ENCODE measurements around the gene PPP1R1B. TPM values are rescaled to one million over a fixed set of nuclear protein-coding genes. Genes with fewer than 3 reads are reported as not detected.

Gene PPP1R1B
- total RNA-seq, 3 donors from 2014 or later: 0.18 TPM; not detected in 2

GRCh38 chr17:39628655-39629493, 2.1 kb downstream of the PPP1R1B start:
- DNase-seq: no peak
- H3K27me3 Mint-ChIP-seq (ENCODE audit: low read depth): peaks cover 34% of the 10 kb centered on the region
- H3K4me3 Mint-ChIP-seq: no peak overlapping the region
- H3K36me3 Mint-ChIP-seq (ENCODE audit: insufficient read depth): no peaks in the 10 kb centered on the region
- no peaks in the 10 kb centered on the region for H3K9me3 Mint-ChIP-seq
- ATAC-seq: no peak
- peaks cover 9% of the 10 kb centered on the region for H3K4me1 Mint-ChIP-seq (ENCODE audit: low read depth)

DNA sequence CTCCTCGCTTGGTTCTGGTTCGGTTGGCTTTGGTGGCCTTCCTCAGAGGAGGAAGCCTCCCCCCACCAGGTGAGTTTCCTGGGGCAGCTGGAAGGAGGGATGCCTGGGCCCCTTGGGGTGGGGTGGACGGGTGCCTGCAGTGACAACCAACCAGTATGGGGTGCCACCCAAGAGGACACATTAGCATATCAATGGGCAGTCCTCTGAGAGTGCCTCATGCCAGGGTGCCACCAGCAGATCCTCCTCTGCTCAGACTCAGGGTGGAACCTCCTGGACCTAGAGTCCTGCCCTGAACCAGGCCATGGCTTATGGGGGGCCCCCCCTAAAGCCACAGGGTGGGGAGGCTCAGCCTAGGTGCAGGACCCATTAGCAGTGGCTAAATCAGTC, 2.7 kb downstream of the PPP1R1B start:
- Mint-ChIP-seq H3K4me3 (no peak overlapping the region), H3K9me3 (no peaks in the 10 kb centered on the region), H3K27me3 (ENCODE audit: low read depth) (peaks cover 34% of the 10 kb centered on the region), H3K4me1 (ENCODE audit: low read depth) (peaks cover 13% of the 10 kb centered on the region), H3K36me3 (ENCODE audit: insufficient read depth) (no peaks in the 10 kb centered on the region)
- no peak for DNase-seq
- ATAC-seq: no peak

DNA sequence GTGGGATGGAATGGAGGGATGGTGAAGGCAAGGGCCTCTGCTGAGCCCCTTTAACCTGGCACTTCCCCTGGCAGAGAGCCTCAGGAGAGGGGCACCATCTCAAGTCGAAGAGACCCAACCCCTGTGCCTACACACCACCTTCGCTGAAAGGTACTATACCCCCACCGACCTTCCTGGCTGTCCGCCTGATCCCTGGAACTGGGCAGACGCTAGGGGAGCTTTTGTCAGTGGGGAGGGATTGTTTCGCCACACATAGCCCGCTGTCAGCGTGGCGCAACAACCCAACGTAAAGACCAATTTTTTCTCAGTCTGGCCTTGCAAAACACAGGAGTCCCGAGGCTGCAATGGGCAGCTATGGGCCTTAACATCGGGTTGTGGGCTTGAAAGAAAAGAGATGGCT, 3.1 kb downstream of the PPP1R1B start:
- H3K4me1 Mint-ChIP-seq (ENCODE audit: low read depth): peaks cover 13% of the 10 kb centered on the region
- DNase-seq (no peak), ATAC-seq (no peak)
- peaks cover 34% of the 10 kb centered on the region for H3K27me3 Mint-ChIP-seq (ENCODE audit: low read depth)
- no peaks in the 10 kb centered on the region for H3K9me3 Mint-ChIP-seq
- no peak overlapping the region for H3K4me3 Mint-ChIP-seq
- no peaks in the 10 kb centered on the region for H3K36me3 Mint-ChIP-seq (ENCODE audit: insufficient read depth)

- no peak for DNase-seq
- Mint-ChIP-seq H3K4me3 (no peak overlapping the region), H3K27me3 (ENCODE audit: low read depth) (peaks cover 19% of the 10 kb centered on the region), H3K9me3 (no peaks in the 10 kb centered on the region), H3K4me1 (ENCODE audit: low read depth) (peaks cover 11% of the 10 kb centered on the region), H3K36me3 (ENCODE audit: insufficient read depth) (no peaks in the 10 kb centered on the region)
- no peak for ATAC-seq
Measured at GRCh38 chr17:39631403-39631802, 4.7 kb downstream of the PPP1R1B start.

GRCh38 chr17:39632153-39632941, 5.6 kb downstream of the PPP1R1B start:
- peaks cover 15% of the 10 kb centered on the region for H3K27me3 Mint-ChIP-seq (ENCODE audit: low read depth)
- H3K9me3 Mint-ChIP-seq: no peaks in the 10 kb centered on the region
- no peak overlapping the region for H3K4me3 Mint-ChIP-seq
- peaks cover 10% of the 10 kb centered on the region for H3K4me1 Mint-ChIP-seq (ENCODE audit: low read depth)
- H3K36me3 Mint-ChIP-seq (ENCODE audit: insufficient read depth): no peaks in the 10 kb centered on the region
- no peak for DNase-seq
- no peak for ATAC-seq

DNA sequence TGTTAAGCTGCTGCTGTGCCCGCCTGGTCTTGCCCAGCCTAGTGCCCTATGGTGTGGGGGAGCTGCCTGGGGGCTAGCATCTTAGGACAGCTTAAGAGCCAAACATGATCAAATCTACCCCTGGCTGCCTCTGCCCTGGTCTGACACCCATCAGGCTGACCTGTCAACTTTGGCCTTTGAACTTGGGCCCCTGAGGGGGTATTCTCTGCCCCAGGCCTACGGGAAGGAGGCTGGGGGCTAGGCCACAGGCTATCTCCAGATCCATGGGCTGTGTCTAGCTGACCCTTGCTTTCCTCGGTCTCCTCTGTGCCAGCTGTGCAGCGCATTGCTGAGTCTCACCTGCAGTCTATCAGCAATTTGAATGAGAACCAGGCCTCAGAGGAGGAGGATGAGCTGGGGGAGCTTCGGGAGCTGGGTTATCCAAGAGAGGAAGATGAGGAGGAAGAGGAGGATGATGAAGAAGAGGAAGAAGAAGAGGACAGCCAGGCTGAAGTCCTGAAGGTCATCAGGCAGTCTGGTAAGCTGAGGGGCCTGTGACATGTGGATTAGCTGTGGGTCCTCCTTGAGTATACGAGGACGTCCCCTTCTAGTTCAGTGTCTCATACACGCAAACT, 6.9 kb downstream of the PPP1R1B start:
- no peak for ATAC-seq
- H3K4me1 Mint-ChIP-seq (ENCODE audit: low read depth): peaks cover 23% of the 10 kb centered on the region
- no peak for DNase-seq
- no peaks in the 10 kb centered on the region for H3K9me3 Mint-ChIP-seq
- H3K36me3 Mint-ChIP-seq (ENCODE audit: insufficient read depth): peaks cover 2% of the 10 kb centered on the region
- no peak overlapping the region for H3K4me3 Mint-ChIP-seq
- H3K27me3 Mint-ChIP-seq (ENCODE audit: low read depth): peaks cover 5% of the 10 kb centered on the region

GRCh38 chr17:39634384-39634871, 7.7 kb downstream of the PPP1R1B start:
- Mint-ChIP-seq H3K9me3 (no peaks in the 10 kb centered on the region), H3K27me3 (ENCODE audit: low read depth) (peaks cover 2% of the 10 kb centered on the region), H3K4me3 (no peak overlapping the region), H3K4me1 (ENCODE audit: low read depth) (peaks cover 30% of the 10 kb centered on the region), H3K36me3 (ENCODE audit: insufficient read depth) (peaks cover 2% of the 10 kb centered on the region)
- no peak for ATAC-seq
- DNase-seq: no peak

- ATAC-seq: no peak
- peaks cover 2% of the 10 kb centered on the region for H3K36me3 Mint-ChIP-seq (ENCODE audit: insufficient read depth)
- peaks cover 40% of the 10 kb centered on the region for H3K4me1 Mint-ChIP-seq (ENCODE audit: low read depth)
- no peaks in the 10 kb centered on the region for H3K9me3 Mint-ChIP-seq
- no peak for DNase-seq
- peak overlapping the region; percentile 96 for H3K4me3 Mint-ChIP-seq
- peaks cover 1% of the 10 kb centered on the region for H3K27me3 Mint-ChIP-seq (ENCODE audit: low read depth)
Measured at GRCh38 chr17:39635614-39636176, 8.9 kb downstream of the PPP1R1B start.

GRCh38 chr17:39636587-39636926, 9.8 kb downstream of the PPP1R1B start:
- H3K4me3 Mint-ChIP-seq: peak overlapping the region; percentile 96
- DNase-seq (no peak), ATAC-seq (peak in 1 of 2 donors; percentile 1)
- H3K4me1 Mint-ChIP-seq (ENCODE audit: low read depth): peaks cover 47% of the 10 kb centered on the region
- no peaks in the 10 kb centered on the region for H3K9me3 Mint-ChIP-seq
- peaks cover 2% of the 10 kb centered on the region for H3K36me3 Mint-ChIP-seq (ENCODE audit: insufficient read depth)
- H3K27me3 Mint-ChIP-seq (ENCODE audit: low read depth): no peaks in the 10 kb centered on the region

DNA sequence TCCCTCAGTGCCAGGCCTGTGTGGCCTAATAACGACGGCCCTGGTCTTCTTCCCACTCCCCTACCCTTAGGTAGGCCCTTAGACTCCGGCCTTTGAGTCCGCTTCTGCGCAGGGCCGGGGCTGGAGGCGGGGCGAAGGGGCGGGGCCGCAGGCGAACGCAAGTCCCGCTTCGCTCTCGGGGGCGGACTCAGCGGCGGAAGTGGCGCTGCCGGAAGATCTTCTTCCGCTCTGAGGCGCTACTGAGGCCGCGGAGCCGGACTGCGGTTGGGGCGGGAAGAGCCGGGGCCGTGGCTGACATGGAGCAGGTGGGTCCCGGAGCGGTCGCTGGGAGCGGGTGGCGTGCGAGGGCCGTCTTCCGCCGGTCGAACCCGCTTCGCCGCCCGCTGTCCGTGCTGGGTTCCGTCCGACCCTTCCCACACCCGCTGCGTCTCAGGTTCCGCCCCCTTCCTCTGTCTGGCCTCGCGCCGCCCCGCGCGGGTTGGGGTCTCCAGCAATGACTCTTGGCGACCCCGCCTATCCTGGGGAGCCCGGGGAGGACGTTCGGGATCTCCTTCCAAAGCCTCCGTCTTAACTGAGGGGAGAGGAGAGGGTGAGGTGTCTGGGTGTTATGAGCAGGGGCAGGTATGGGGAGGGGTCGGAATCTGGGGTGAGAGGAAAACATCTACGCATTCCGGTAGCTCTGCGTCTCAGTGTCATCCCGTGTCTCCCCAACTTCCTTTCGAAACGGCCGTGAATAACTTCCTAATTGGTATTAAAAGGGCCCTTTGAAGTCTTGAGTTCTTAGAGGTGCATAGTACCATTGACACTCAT, 10.4 kb downstream of the PPP1R1B start, which contains the start of gene STARD3:
Gene STARD3, plus strand, starts transcription at position 218 of the 810 bp plus-strand sequence. CDS start 16,388 bp downstream, outside the sequence.
- Mint-ChIP-seq H3K4me1 (ENCODE audit: low read depth) (peaks cover 52% of the 10 kb centered on the region), H3K27me3 (ENCODE audit: low read depth) (no peaks in the 10 kb centered on the region), H3K9me3 (no peaks in the 10 kb centered on the region), H3K36me3 (ENCODE audit: insufficient read depth) (peaks cover 2% of the 10 kb centered on the region), H3K4me3 (peak within 1 kb of the TSS; percentile 96)
- DNase-seq (peak; percentile 85), ATAC-seq (peak; percentile 92 to 93)

- peaks cover 2% of the 10 kb centered on the region for H3K36me3 Mint-ChIP-seq (ENCODE audit: insufficient read depth)
- no peaks in the 10 kb centered on the region for H3K27me3 Mint-ChIP-seq (ENCODE audit: low read depth)
- no peak for DNase-seq
- no peaks in the 10 kb centered on the region for H3K9me3 Mint-ChIP-seq
- no peak for ATAC-seq
- peaks cover 62% of the 10 kb centered on the region for H3K4me1 Mint-ChIP-seq (ENCODE audit: low read depth)
- H3K4me3 Mint-ChIP-seq: peak overlapping the region; percentile 96
Measured at GRCh38 chr17:39638317-39638716, 11.6 kb downstream of the PPP1R1B start.

GRCh38 chr17:39639043-39639442, 12.3 kb downstream of the PPP1R1B start:
- Mint-ChIP-seq H3K9me3 (no peaks in the 10 kb centered on the region), H3K4me3 (no peak overlapping the region), H3K27me3 (ENCODE audit: low read depth) (no peaks in the 10 kb centered on the region), H3K36me3 (ENCODE audit: insufficient read depth) (peaks cover 2% of the 10 kb centered on the region), H3K4me1 (ENCODE audit: low read depth) (peaks cover 69% of the 10 kb centered on the region)
- DNase-seq (no peak), ATAC-seq (no peak)

GRCh38 chr17:39639566-39640458, 13.1 kb downstream of the PPP1R1B start:
- DNase-seq: no peak
- Mint-ChIP-seq H3K4me3 (peak overlapping the region; percentile 55), H3K9me3 (no peaks in the 10 kb centered on the region), H3K27me3 (ENCODE audit: low read depth) (no peaks in the 10 kb centered on the region), H3K4me1 (ENCODE audit: low read depth) (peaks cover 68% of the 10 kb centered on the region), H3K36me3 (ENCODE audit: insufficient read depth) (peaks cover 2% of the 10 kb centered on the region)
- ATAC-seq: no peak

Measured in activated T-cell treated with anti-CD3 and anti-CD28 coated beads, Interleukin-2, amount 50 U/mL, for 4 hours (primary cell).